ENCODE results near the gene CRELD1.
"Not testable (repeated sequence)": the region's sequence is repeated elsewhere in the genome, so short reads cannot be mapped to it uniquely, and the experiment has no call there.

GRCh38 chr3:9939906-9940305 is 6.3 kb downstream of the CRELD1 start:
- TF ChIP-seq POLR2A, CTCF (IDR thresholded peaks at IDR 0.05): not testable (repeated sequence)

Data from esophagus squamous epithelium (tissue), 4 donors.